Parathyroid adenoma (tissue), 2 donors: ENCODE measurements around the gene MON2.
"Not testable (repeated sequence)": the region's sequence is repeated elsewhere in the genome, so short reads cannot be mapped to it uniquely, and the experiment has no call there.

Experiments
- H2AFZ ChIP-seq: fragments of 300-600 bp; sonication (generic); one replicate; pipeline ENCODE4 v1.7.0; 2017; ENCODE audit warnings: antibody characterized with exemption, mild to moderate bottlenecking
- H3K27ac ChIP-seq: fragments of 300-600 bp; sonication (generic); one replicate; pipeline ENCODE4 v1.7.0; 2017
- H3K27me3 ChIP-seq: fragments of 300-600 bp; sonication (generic); one replicate; pipeline ENCODE4 v1.7.0; 2017; ENCODE audit warnings: low read length; ENCODE audit not compliant: control insufficient read depth, insufficient read depth
- H3K36me3 ChIP-seq: fragments of 300-600 bp; sonication (generic); one replicate; pipeline ENCODE4 v1.7.0; 2017; ENCODE audit warnings: low read length; ENCODE audit not compliant: control insufficient read depth, insufficient read depth
- H3K4me1 ChIP-seq: fragments of 300-600 bp; sonication (generic); one replicate; pipeline ENCODE4 v1.7.0; 2017; ENCODE audit warnings: control low read depth
- H3K4me2 ChIP-seq: fragments of 300-600 bp; sonication (generic); one replicate; pipeline ENCODE4 v1.7.0; 2017; ENCODE audit warnings: low read length
- H3K4me3 ChIP-seq: fragments of 300-600 bp; sonication (generic); one replicate; pipeline ENCODE4 v1.7.0; 2017; ENCODE audit warnings: low read depth, low read length
- H3K79me2 ChIP-seq: fragments of 300-600 bp; sonication (generic); one replicate; pipeline ENCODE4 v1.7.0; 2017; ENCODE audit warnings: control low read depth
- H3K9ac ChIP-seq: fragments of 300-600 bp; sonication (generic); one replicate; pipeline ENCODE4 v1.7.0; 2017; ENCODE audit warnings: mild to moderate bottlenecking
- H3K9me3 ChIP-seq: fragments of 300-600 bp; sonication (generic); one replicate; pipeline ENCODE4 v1.7.0; 2017; ENCODE audit warnings: low read length; ENCODE audit not compliant: control insufficient read depth
- TF ChIP-seq, protein P1 (sequence below): fragments of 300-600 bp; sonication (generic); IDR thresholded peaks from one replicate; pipeline ENCODE4 v1.7.0; 2017; ENCODE audit warnings: antibody characterized with exemption, mild to moderate bottlenecking
- donor health status: primary hyperparathyroidism.

The MON2 gene

DNA sequence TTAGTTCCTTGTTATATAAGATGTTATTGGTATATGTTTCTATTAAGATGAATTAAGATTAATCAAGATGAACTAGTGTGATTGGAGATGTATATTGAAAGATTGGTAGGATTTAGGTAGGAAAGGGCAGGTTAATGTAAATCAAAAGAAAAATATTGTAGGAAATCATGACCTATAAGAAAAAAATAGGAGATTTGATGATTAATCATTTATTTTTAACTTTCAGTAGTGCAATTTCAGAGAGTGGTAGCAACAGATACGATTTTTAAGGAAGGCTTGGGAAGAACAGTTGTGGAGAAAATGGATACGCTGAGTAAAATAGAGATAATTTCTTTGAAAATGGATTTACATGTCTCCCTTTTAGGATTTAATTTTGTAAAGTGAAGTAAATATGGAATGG lies 73.7 kb downstream of the MON2 start:
- no peak overlapping the region for H3K4me3 ChIP-seq
- H3K79me2 ChIP-seq: no peaks in the 10 kb centered on the region
- H3K27me3 ChIP-seq: no peaks in the 10 kb centered on the region
- TF ChIP-seq, protein P1, sequence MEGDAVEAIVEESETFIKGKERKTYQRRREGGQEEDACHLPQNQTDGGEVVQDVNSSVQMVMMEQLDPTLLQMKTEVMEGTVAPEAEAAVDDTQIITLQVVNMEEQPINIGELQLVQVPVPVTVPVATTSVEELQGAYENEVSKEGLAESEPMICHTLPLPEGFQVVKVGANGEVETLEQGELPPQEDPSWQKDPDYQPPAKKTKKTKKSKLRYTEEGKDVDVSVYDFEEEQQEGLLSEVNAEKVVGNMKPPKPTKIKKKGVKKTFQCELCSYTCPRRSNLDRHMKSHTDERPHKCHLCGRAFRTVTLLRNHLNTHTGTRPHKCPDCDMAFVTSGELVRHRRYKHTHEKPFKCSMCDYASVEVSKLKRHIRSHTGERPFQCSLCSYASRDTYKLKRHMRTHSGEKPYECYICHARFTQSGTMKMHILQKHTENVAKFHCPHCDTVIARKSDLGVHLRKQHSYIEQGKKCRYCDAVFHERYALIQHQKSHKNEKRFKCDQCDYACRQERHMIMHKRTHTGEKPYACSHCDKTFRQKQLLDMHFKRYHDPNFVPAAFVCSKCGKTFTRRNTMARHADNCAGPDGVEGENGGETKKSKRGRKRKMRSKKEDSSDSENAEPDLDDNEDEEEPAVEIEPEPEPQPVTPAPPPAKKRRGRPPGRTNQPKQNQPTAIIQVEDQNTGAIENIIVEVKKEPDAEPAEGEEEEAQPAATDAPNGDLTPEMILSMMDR: no peak
- no peaks in the 10 kb centered on the region for H3K9me3 ChIP-seq
- no peaks in the 10 kb centered on the region for H3K36me3 ChIP-seq
- H3K4me2 ChIP-seq: no peak overlapping the region
- H2AFZ ChIP-seq: no peak overlapping the region
- no peaks in the 10 kb centered on the region for H3K4me1 ChIP-seq
- no peak overlapping the region for H3K9ac ChIP-seq
- no peak overlapping the region for H3K27ac ChIP-seq

DNA sequence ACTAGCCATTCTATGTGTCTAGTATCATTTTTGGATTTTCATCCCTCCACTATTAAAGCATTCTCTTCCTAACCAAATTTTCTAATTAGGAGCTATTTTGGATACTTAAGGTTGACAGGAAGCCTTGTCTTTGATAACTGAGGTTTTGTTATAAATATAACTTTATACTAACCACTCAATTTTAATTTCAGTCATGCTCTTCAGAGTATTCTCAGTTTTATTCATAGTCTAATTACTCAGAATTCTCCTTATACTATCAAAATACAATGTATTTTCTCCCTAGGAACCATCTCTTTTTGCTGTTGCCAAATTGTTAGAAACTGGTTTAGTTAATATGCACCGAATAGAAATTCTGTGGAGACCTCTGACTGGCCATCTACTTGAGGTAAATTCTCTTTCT lies 76.2 kb downstream of the MON2 start:
- Histone ChIP-seq H3K27ac (no peak overlapping the region), H3K79me2 (no peaks in the 10 kb centered on the region), H2AFZ (no peak overlapping the region), H3K4me1 (no peaks in the 10 kb centered on the region), H3K9me3 (no peaks in the 10 kb centered on the region), H3K4me3 (no peak overlapping the region), H3K4me2 (no peak overlapping the region), H3K9ac (no peak overlapping the region), H3K36me3 (no peaks in the 10 kb centered on the region), H3K27me3 (no peaks in the 10 kb centered on the region)
- TF ChIP-seq, protein P1: no peak

DNA sequence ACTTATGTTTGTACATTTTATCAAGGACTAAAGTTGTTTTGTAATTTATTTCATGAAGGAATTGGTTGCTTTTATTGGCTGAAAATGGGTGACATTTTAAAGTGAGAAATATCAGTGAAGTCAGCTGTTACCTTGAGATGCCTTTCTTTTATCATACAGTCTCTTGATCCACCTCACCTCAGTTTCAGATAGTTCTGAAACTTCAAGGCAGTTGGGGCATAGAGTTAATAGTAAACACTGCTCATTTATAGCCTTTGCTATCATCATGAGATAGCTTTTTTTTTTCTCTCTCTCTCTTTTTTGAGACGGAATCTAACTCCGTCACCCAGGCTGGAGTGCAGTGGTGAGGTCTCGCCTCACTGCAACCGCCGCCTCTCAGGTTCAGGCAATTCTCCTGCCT lies 76.7 kb downstream of the MON2 start:
- Histone ChIP-seq H3K9ac (no peak overlapping the region), H3K27ac (no peak overlapping the region), H3K79me2 (no peaks in the 10 kb centered on the region), H3K36me3 (no peaks in the 10 kb centered on the region), H3K4me3 (no peak overlapping the region), H3K4me1 (no peaks in the 10 kb centered on the region), H2AFZ (no peak overlapping the region), H3K9me3 (no peaks in the 10 kb centered on the region), H3K4me2 (no peak overlapping the region), H3K27me3 (no peaks in the 10 kb centered on the region)
- TF ChIP-seq, protein P1: no peak

GRCh38 chr12:62543741-62544140 lies 77.1 kb downstream of the MON2 start:
- no peaks in the 10 kb centered on the region for H3K4me1 ChIP-seq
- H3K9me3 ChIP-seq: no peaks in the 10 kb centered on the region
- no peaks in the 10 kb centered on the region for H3K79me2 ChIP-seq
- no peak overlapping the region for H3K4me2 ChIP-seq
- no peaks in the 10 kb centered on the region for H3K36me3 ChIP-seq
- no peak overlapping the region for H3K4me3 ChIP-seq
- H3K9ac ChIP-seq: no peak overlapping the region
- no peak overlapping the region for H3K27ac ChIP-seq
- TF ChIP-seq, protein P1: no peak
- no peaks in the 10 kb centered on the region for H3K27me3 ChIP-seq
- no peak overlapping the region for H2AFZ ChIP-seq

GRCh38 chr12:62552906-62553556 lies 86.4 kb downstream of the MON2 start:
- H3K27me3 ChIP-seq: no peaks in the 10 kb centered on the region
- H3K36me3 ChIP-seq: no peaks in the 10 kb centered on the region
- no peak overlapping the region for H3K4me3 ChIP-seq
- H3K4me2 ChIP-seq: no peak overlapping the region
- no peak overlapping the region for H2AFZ ChIP-seq
- no peak overlapping the region for H3K27ac ChIP-seq
- TF ChIP-seq, protein P1: no peak
- H3K79me2 ChIP-seq: no peaks in the 10 kb centered on the region
- no peaks in the 10 kb centered on the region for H3K4me1 ChIP-seq
- H3K9ac ChIP-seq: no peak overlapping the region
- no peaks in the 10 kb centered on the region for H3K9me3 ChIP-seq

- H3K9me3 ChIP-seq, H3K4me3 ChIP-seq, H2AFZ ChIP-seq, H3K4me1 ChIP-seq, H3K79me2 ChIP-seq, H3K4me2 ChIP-seq, H3K27me3 ChIP-seq, H3K27ac ChIP-seq, H3K9ac ChIP-seq, H3K36me3 ChIP-seq: not testable (repeated sequence)
Observed at GRCh38 chr12:62559366-62559765, 92.7 kb downstream of the MON2 start.
